K562 (cell line): ENCODE results near the gene VILL. TPM values are rescaled to one million over a fixed set of nuclear protein-coding genes. Genes with fewer than 3 reads are reported as not detected.

Experiments used
- ATAC-seq: fragments of 200-7000 bp; cut with Tn5 transposase; 3 replicates; pipeline ENCODE4 v1.9.1; 2020; ENCODE audit warnings: moderate library complexity
- BruUV-seq: library from RNA; stranded (reverse); fragments of 400-500 nt; replicated peaks from 2 replicates; lab custom pipeline; 2021; lab: Mats Ljungman, UMichigan
- CTCF ChIA-PET: fragments of 300-600 bp; formaldehyde crosslinking; extraction: SDS; loops from one replicate; lab custom pipeline; 2021; ENCODE audit warnings: low intra/inter-chr PET ratio; lab: Yijun Ruan, JAX
- POLR2A ChIA-PET: fragments of 300-600, 350-650 bp; sonication (Branson Sonifier 250); formaldehyde crosslinking; extraction: SDS; loops from one replicate; lab custom pipeline; 2021; ENCODE audit warnings: antibody characterized with exemption, inconsistent platforms; lab: Yijun Ruan, JAX
- DNase-seq, 4 experiments: peaks; one replicate each; pipeline versions ENCODE4 v3.0.0 to v3.0.0-alpha.2; 2011 to 2018; ENCODE audit warnings: low spot score in 3 of 4, mixed read lengths in 3 of 4; ENCODE audit errors: extremely low read depth in 1 of 4
- FAIRE-seq: peaks from 2 replicates; lab custom pipeline; 2011; peaks lifted over from hg19 to GRCh38; lab: Jason Lieb, UNC
- H2AFZ ChIP-seq: 2 replicates; pipeline ENCODE4 v1.6.0; 2011; ENCODE audit warnings: low read depth, low read length, control low read depth, inconsistent platforms
- H3K27ac ChIP-seq: fragments of 200-600 bp; 3 replicates; pipeline ENCODE4 v1.8.0; 2011; ENCODE audit warnings: low read depth, mild to moderate bottlenecking, control low read depth, inconsistent platforms, low read length, moderate library complexity, mixed read lengths; ENCODE audit errors: extremely low read depth
- H3K27me3 ChIP-seq, 2 experiments: fragments of 300-600 bp in 1 of 2; 2 replicates in 1 of 2; 3 replicates in 1 of 2; pipeline versions ENCODE4 v1.6.0 to v1.8.0; 2011; ENCODE audit warnings: inconsistent platforms in 2 of 2, low read length in 2 of 2, mild to moderate bottlenecking in 1 of 2, mixed read lengths in 1 of 2, moderate library complexity in 1 of 2; ENCODE audit not compliant: control insufficient read depth in 2 of 2, insufficient read depth in 2 of 2
- H3K36me3 ChIP-seq: fragments of 300-600 bp; 3 replicates; pipeline ENCODE4 v1.8.0; 2011; ENCODE audit warnings: mild to moderate bottlenecking, low read length, inconsistent platforms; ENCODE audit not compliant: control insufficient read depth, insufficient read depth
- H3K4me1 ChIP-seq, 2 experiments: fragments of 200-600 bp in 1 of 2; replicated peaks in 1 of 2; 2 replicates in 1 of 2; 3 replicates in 1 of 2; pipeline versions ENCODE4 v1.5.1 to v1.8.0; 2011; ENCODE audit warnings: inconsistent platforms in 2 of 2, low read length in 2 of 2, mild to moderate bottlenecking in 1 of 2, mixed read lengths in 1 of 2, moderate library complexity in 1 of 2; ENCODE audit not compliant: control insufficient read depth in 2 of 2, insufficient read depth in 2 of 2
- H3K4me2 ChIP-seq: 2 replicates; pipeline ENCODE4 v1.6.1; 2011; ENCODE audit warnings: low read length, control low read depth, inconsistent platforms, mixed read lengths; ENCODE audit not compliant: insufficient read depth
- H3K4me3 ChIP-seq: fragments of 200-600 bp; sonication (generic), shearing (Covaris generic); 2 replicates; pipeline ENCODE4 v1.5.1; 2016; ENCODE audit warnings: control low read depth, inconsistent platforms
- H3K79me2 ChIP-seq: fragments of 200-600 bp; 3 replicates; pipeline ENCODE4 v1.8.0; 2011; ENCODE audit warnings: low read length, inconsistent platforms; ENCODE audit not compliant: control insufficient read depth, insufficient read depth
- H3K9ac ChIP-seq, 2 experiments: 2 replicates each; pipeline versions ENCODE4 v1.6.0 to v1.6.1; 2011; ENCODE audit warnings: low read depth in 2 of 2, low read length in 2 of 2, control low read depth in 1 of 2, inconsistent platforms in 1 of 2, mild to moderate bottlenecking in 1 of 2, mixed read lengths in 1 of 2; ENCODE audit not compliant: insufficient read depth in 1 of 2
- H3K9me1 ChIP-seq: one replicate; pipeline ENCODE4 v1.6.0; 2011; ENCODE audit warnings: inconsistent platforms, mild to moderate bottlenecking, low read length, moderate library complexity; ENCODE audit not compliant: control insufficient read depth, insufficient read depth
- H3K9me3 ChIP-seq: replicated peaks from 2 replicates; pipeline ENCODE4 v1.5.1; 2011; ENCODE audit warnings: low read depth, low read length, inconsistent platforms; ENCODE audit not compliant: control insufficient read depth, insufficient read depth
- H4K20me1 ChIP-seq: replicated peaks from 2 replicates; pipeline ENCODE4 v1.6.1; 2011; ENCODE audit warnings: low read length, inconsistent platforms, mixed read lengths; ENCODE audit not compliant: control insufficient read depth, insufficient read depth
- ETS1 ChIP-seq: conservative IDR thresholded peaks from 2 replicates; pipeline ENCODE4 v1.6.1; 2011; ENCODE audit warnings: low read depth, mild to moderate bottlenecking, low read length; ENCODE audit not compliant: control insufficient read depth
- FOXA3 ChIP-seq, 2 experiments: fragments of 450-650 bp in 1 of 2; sonication (generic) in 1 of 2; formaldehyde crosslinking; IDR thresholded peaks in 1 of 2; conservative IDR thresholded peaks in 1 of 2; 2 replicates each; pipeline versions ENCODE4 v1.4.0 to v1.8.0; 2020 to 2022; ENCODE audit warnings: mild to moderate bottlenecking in 2 of 2, missing genetic modification reagents in 1 of 2
- FUS ChIP-seq: fragments of 200-400 bp; formaldehyde crosslinking; optimal IDR thresholded peaks from 2 replicates; pipeline ENCODE3; 2017; ENCODE audit warnings: low read depth, low read length
- HNRNPK ChIP-seq: fragments of 200-400 bp; formaldehyde crosslinking; IDR thresholded peaks from one replicate; pipeline ENCODE4 v1.6.1; 2018; ENCODE audit warnings: mild to moderate bottlenecking, low read depth, low read length; ENCODE audit not compliant: poor library complexity, severe bottlenecking
- MCM7 ChIP-seq, 2 experiments: fragments of 450-650 bp; IDR thresholded peaks; 2 replicates each; pipeline ENCODE4 v1.6.1; 2016 to 2018
- NRF1 ChIP-seq, 2 experiments: fragments of 450-650 bp; IDR thresholded peaks in 1 of 2; conservative IDR thresholded peaks in 1 of 2; 2 replicates each; pipeline ENCODE4 v1.6.1; 2014; ENCODE audit warnings: mild to moderate bottlenecking in 2 of 2
- SMARCE1 ChIP-seq: fragments of 450-650 bp; IDR thresholded peaks from 2 replicates; pipeline ENCODE4 v1.7.1; 2016; ENCODE audit warnings: mild to moderate bottlenecking
- SRF ChIP-seq, 2 experiments: fragments of 250-450, 450-650 bp in 1 of 2; sonication (Bioruptor Pico) in 1 of 2; sonication (generic) in 1 of 2; formaldehyde crosslinking; IDR thresholded peaks; 2 replicates each; pipeline versions ENCODE4 v1.5.0 to v1.5.1; 2020 to 2022; ENCODE audit warnings: mild to moderate bottlenecking in 1 of 2, missing genetic modification reagents in 1 of 2
- STAT5B ChIP-seq: fragments of 250-450 bp; sonication (Bioruptor Pico); IDR thresholded peaks from 2 replicates; pipeline ENCODE4 v1.8.0; 2021; ENCODE audit warnings: mild to moderate bottlenecking, inconsistent platforms
- STAT6 ChIP-seq: sonication (generic); formaldehyde crosslinking; IDR thresholded peaks from 2 replicates; pipeline ENCODE4 v1.8.1; 2023; ENCODE audit warnings: mild to moderate bottlenecking, missing genetic modification reagents
- TFAP4 ChIP-seq: sonication (generic); formaldehyde crosslinking; IDR thresholded peaks from 2 replicates; pipeline ENCODE4 v1.8.0; 2022; ENCODE audit warnings: missing genetic modification reagents, mild to moderate bottlenecking, moderate library complexity, borderline replicate concordance
- YBX1 ChIP-seq: fragments of 450-650 bp; IDR thresholded peaks from 2 replicates; pipeline ENCODE4 v1.7.1; 2016; ENCODE audit warnings: mild to moderate bottlenecking
- ZBTB2 ChIP-seq: fragments of 450-650 bp; IDR thresholded peaks from 2 replicates; pipeline ENCODE4 v1.6.1; 2016; ENCODE audit warnings: antibody characterized with exemption
- ZNF583 ChIP-seq: fragments of 250-450 bp; sonication (Bioruptor Pico); IDR thresholded peaks from 2 replicates; pipeline ENCODE4 v1.4.0; 2020
- WGBS: fragments of 100-300 bp; shearing (Covaris generic); methylation state at CpG from one replicate; pipeline ENCODE4 v1.1.6; 2016; ENCODE audit warnings: low coverage, mixed read lengths; ENCODE audit not compliant: insufficient coverage; ENCODE audit errors: missing lambda C conversion rate; 5-methylcytosine and 5-hydroxymethylcytosine counted together
- in situ Hi-C: fragments of 300-500 bp; cut with MboI; formaldehyde crosslinking; loops from 4 replicates; pipeline ENCODE4 v1.15.0; 2018; ENCODE audit warnings: inconsistent platforms, mixed read lengths
- intact Hi-C: fragments of 100-400 bp; cut with micrococcal nuclease; formaldehyde crosslinking; loops from 2 replicates; pipeline ENCODE4 v1.14.2; 2022
- polyA plus RNA-seq, 8 experiments: library from polyadenylated mRNA; depleted of rRNA in 4 of 8; stranded (reverse) in 5 of 8; unstranded in 3 of 8; fragments of >200 nt; fragmentation: Nextera tagmentation in 2 of 8; fragmentation: Illumina TruSeq in 1 of 8; extraction: Ambion mirVana in 2 of 8; extraction: Trizol in 1 of 8; gene quantifications; 2 replicates each; pipeline versions ENCODE4 v1.2.1 to v1.2.3, GENCODE V29; 2011 to 2014; ENCODE audit warnings: inconsistent platforms in 1 of 8, missing spikeins in 1 of 8
- total RNA-seq, 7 experiments: library from RNA; depleted of rRNA in 6 of 7; stranded (reverse); fragments of >200 nt in 6 of 7; fragmentation: Illumina TruSeq in 2 of 7; extraction: Trizol in 2 of 7; gene quantifications; 2 replicates each; pipeline versions ENCODE4 v1.2.1 to v1.2.3, GENCODE V29; 2011 to 2021; ENCODE audit warnings: low replicate concordance in 1 of 7

VILL gene
- total and polyA plus RNA-seq, 9 of the 15 experiments (the other 6 are each of a cell fraction or from before 2014, with no cell fraction given), result 0.11 to 16.0 (median 8.8) TPM

GRCh38 chr3:38019658-38020341 is 29.2 kb downstream of the VILL start:
- FAIRE-seq (peak; percentile 80), ATAC-seq (peak; percentile 55), DNase-seq (peak; percentile 68 to 94 (median 80))
- Histone ChIP-seq H3K9ac (peak overlapping the region; percentile 29 to 80; a peak in 3 of 4 replicates), H3K9me3 (no peaks in the 10 kb centered on the region), H3K27ac (peak overlapping the region; percentile 79), H2AFZ (peak overlapping the region; percentile 65), H3K4me1 (peaks cover 73 to 74% of the 10 kb centered on the region in 2 experiments), H3K4me3 (peak overlapping the region; percentile 50; the same call in 1 of the 2 replicates), H4K20me1 (peaks cover 3% of the 10 kb centered on the region; the same call in 1 of the 2 replicates), H3K36me3 (peaks cover 32% of the 10 kb centered on the region), H3K27me3 (no peaks in the 10 kb centered on the region), H3K4me2 (peak overlapping the region; percentile 95), H3K9me1 (peaks cover 10% of the 10 kb centered on the region), H3K79me2 (peaks cover 60% of the 10 kb centered on the region)
- WGBS, result 55% methylated on average over 10 of the region's 10 CpGs
- no TSS peak for BruUV-seq
- ChIA-PET CTCF (no interaction called here), POLR2A (interaction anchor here (1.2 to 2.1 kb wide), 2 partner anchors 9 to 23 kb away, joined by 4 to 6 read pairs; no protein-coding TSS in a partner anchor)
- intact Hi-C loops, result loop anchor here (1.0 kb wide), 1 partner anchor 45 kb away; no protein-coding TSS in a partner anchor
- in situ Hi-C loops, result no loop called here
- TF ChIP-seq FUS (no peak), SMARCE1 (peak; percentile 33; the same call in 1 of the 2 replicates), STAT5B (CRISPR knock-in tag) (no peak), MCM7 (IDR thresholded peaks at IDR 0.05) (no peak), YBX1 (no peak), ZNF583 (CRISPR knock-in tag) (0 out of 2 replicates have a peak, but pooled peaks have one; percentile 10), SRF (CRISPR knock-in tag; IDR thresholded peaks at IDR 0.05) (peak in 1 of 2 experiments; percentile 87; a peak in 2 of 4 replicates), FOXA3 (CRISPR knock-in tag; conservative IDR thresholded peaks at IDR 0.05 in 1 of 2, IDR thresholded peaks at IDR 0.05 in 1 of 2) (0 out of 4 replicates have a peak, but pooled peaks of 1 of the 2 experiments have one; percentile 31), NRF1 (conservative IDR thresholded peaks at IDR 0.05 in 1 of 2, IDR thresholded peaks at IDR 0.05 in 1 of 2) (0 out of 4 replicates have a peak, but pooled peaks of 1 of the 2 experiments have one; percentile 16), TFAP4 (CRISPR knock-in tag) (peak; percentile 72; the same call in 1 of the 2 replicates), STAT6 (0 out of 2 replicates have a peak, but pooled peaks have one; percentile 69), HNRNPK (no peak), ETS1 (0 out of 2 replicates have a peak, but pooled peaks have one; percentile 36), ZBTB2 (peak; percentile 74; the same call in 1 of the 2 replicates)
